ENCODE measurements around the gene SLC16A13.

GRCh38 chr17:7018331-7018964, 17.4 kb upstream of the SLC16A13 start:
- TF ChIP-seq CTCF (conservative IDR thresholded peaks at IDR 0.05; ENCODE audit: low read depth, low read length) (no peak), EZH2 (IDR thresholded peaks at IDR 0.05; ENCODE audit: borderline replicate concordance, low read depth, low read length, poor library complexity, severe bottlenecking) (no peak)
